ENCODE data around the gene FBXW10. TPM values are rescaled to one million over a fixed set of nuclear protein-coding genes. Genes with fewer than 3 reads are reported as not detected.

FBXW10 gene
- polyA plus RNA-seq, 4 donors, result 0.16 to 0.62 (median 0.22) TPM; not detected in 1

Other genes with a start within 250 kb of the FBXW10 start
- gene TBC1D28, start 99.7 kb upstream of the FBXW10 start, polyA plus RNA-seq, result not detected
- gene FOXO3B, start 61.7 kb upstream of the FBXW10 start, polyA plus RNA-seq, result 1 to 10 TPM in 2 of 4 donors, not detected in 2; 1.1 to 2.6 TPM
- gene TVP23B, start 37.1 kb downstream of the FBXW10 start, polyA plus RNA-seq, result 10 to 100 TPM; 20.5 to 69.5 (median 26.4) TPM
- gene PRPSAP2, start 114.1 kb downstream of the FBXW10 start, polyA plus RNA-seq, result 10 to 100 TPM; 30.2 to 43.2 (median 30.6) TPM
- gene SLC5A10, start 208.1 kb downstream of the FBXW10 start, polyA plus RNA-seq, result under 1 TPM in 3 of 4 donors, not detected in 1; 0.09 to 0.27 (median 0.22) TPM

Data from small intestine (tissue), 4 donors.